Measurements from ENCODE around the gene ASB2. TPM values are rescaled to one million over a fixed set of nuclear protein-coding genes. Genes with fewer than 3 reads are reported as not detected.

ASB2 gene
- total RNA-seq, 1 experiment from 2014 or later = not detected

- no peak for DNase-seq (ENCODE audit: low spot score)
Observed at GRCh38 chr14:93929048-93929535, 47.3 kb downstream of the ASB2 start.

- DNase-seq (ENCODE audit: low spot score) = no peak
Observed at GRCh38 chr14:93928184-93929047, 48.0 kb downstream of the ASB2 start.

GRCh38 chr14:93927800-93928145 lies 48.6 kb downstream of the ASB2 start:
- DNase-seq (ENCODE audit: low spot score) = no peak

- no peak for DNase-seq (ENCODE audit: low spot score)
Observed at GRCh38 chr14:93926873-93927799, 49.2 kb downstream of the ASB2 start, which contains the start of gene FAM181A. TSS of gene FAM181A (plus strand) at chr14:93927344. CDS start at chr14:93928286, 942 bp downstream.

GRCh38 chr14:93926245-93926872 lies 50.0 kb downstream of the ASB2 start:
- no peak for DNase-seq (ENCODE audit: low spot score)

GRCh38 chr14:93925374-93925895 lies 50.9 kb downstream of the ASB2 start:
- DNase-seq (ENCODE audit: low spot score) = no peak

GRCh38 chr14:93924592-93925355 lies 51.6 kb downstream of the ASB2 start:
- DNase-seq (ENCODE audit: low spot score) = no peak

- no peak for DNase-seq (ENCODE audit: low spot score)
Observed at GRCh38 chr14:93923626-93924025, 52.7 kb downstream of the ASB2 start.

- DNase-seq (ENCODE audit: low spot score) = no peak
Observed at GRCh38 chr14:93921001-93921806, 55.2 kb downstream of the ASB2 start.

GRCh38 chr14:93917141-93917540 lies 59.2 kb downstream of the ASB2 start:
- DNase-seq (ENCODE audit: low spot score) = no peak

- DNase-seq (ENCODE audit: low spot score) = no peak
Observed at GRCh38 chr14:93916498-93916897, 59.9 kb downstream of the ASB2 start.

- no peak for DNase-seq (ENCODE audit: low spot score)
Observed at GRCh38 chr14:93915800-93916199, 60.6 kb downstream of the ASB2 start.

GRCh38 chr14:93915070-93915705 lies 61.2 kb downstream of the ASB2 start:
- DNase-seq (ENCODE audit: low spot score) = no peak

GRCh38 chr14:93914278-93914677 lies 62.1 kb downstream of the ASB2 start:
- no peak for DNase-seq (ENCODE audit: low spot score)

- DNase-seq (ENCODE audit: low spot score) = no peak
Observed at GRCh38 chr14:93912782-93913181, 63.6 kb downstream of the ASB2 start.

GRCh38 chr14:93911975-93912615 lies 64.3 kb downstream of the ASB2 start:
- DNase-seq (ENCODE audit: low spot score) = no peak

GRCh38 chr14:93909429-93910128 lies 66.8 kb downstream of the ASB2 start:
- no peak for DNase-seq (ENCODE audit: low spot score)
